PFSK-1 (cell line): ENCODE data around the gene DDI2. TPM values are rescaled to one million over a fixed set of nuclear protein-coding genes. Genes with fewer than 3 reads are reported as not detected.

Source experiments
- FOXP2 ChIP-seq: optimal IDR thresholded peaks from 2 replicates; pipeline ENCODE3; 2011; ENCODE audit warnings: borderline replicate concordance, control low read depth, inconsistent platforms; ENCODE audit not compliant: insufficient read depth; ENCODE audit errors: extremely low read length, extremely low read depth
- POLR2AphosphoS5 ChIP-seq: IDR thresholded peaks from 2 replicates; pipeline ENCODE4 v1.6.1; 2012; ENCODE audit warnings: low read depth, mild to moderate bottlenecking, control low read depth, low read length, moderate library complexity
- REST ChIP-seq, 2 experiments: IDR thresholded peaks; 2 replicates each; pipeline versions ENCODE4 v1.6.1 to v1.8.0; 2011 to 2012; ENCODE audit warnings: low read depth in 2 of 2, low read length in 2 of 2, control low read depth in 1 of 2, inconsistent platforms in 1 of 2, mild to moderate bottlenecking in 1 of 2, moderate library complexity in 1 of 2; ENCODE audit not compliant: insufficient read depth in 1 of 2
- SIN3A ChIP-seq: IDR thresholded peaks from 2 replicates; pipeline ENCODE4 v1.6.1; 2012; ENCODE audit warnings: mild to moderate bottlenecking, low read length, moderate library complexity, borderline replicate concordance; ENCODE audit not compliant: insufficient read depth
- TAF1 ChIP-seq: IDR thresholded peaks from 2 replicates; pipeline ENCODE4 v1.6.1; 2012; ENCODE audit warnings: low read length, control low read depth, borderline replicate concordance; ENCODE audit not compliant: insufficient read depth
- polyA plus RNA-seq: library from polyadenylated mRNA; unstranded; fragments of >200 nt; gene quantifications from one replicate; pipeline ENCODE4 v1.2.1, GENCODE V29; 2012; ENCODE audit warnings: low read depth, missing spikeins; ENCODE audit not compliant: insufficient read length

DDI2 gene
- 6.6 TPM for polyA plus RNA-seq

GRCh38 chr1:15617173-15618076 lies at the start of gene DDI2:
Gene DDI2, plus strand, starts transcription at chr1:15617458. Its CDS starts 213 bp downstream, at chr1:15617671.
- TF ChIP-seq POLR2AphosphoS5 = peak; percentile 74; the same call in 1 of the 2 replicates
- peak; percentile 86 for TF ChIP-seq FOXP2
- peak; percentile 95 for TF ChIP-seq TAF1
- TF ChIP-seq SIN3A = no peak
- TF ChIP-seq REST (IDR thresholded peaks at IDR 0.05; ENCODE audit: insufficient read depth in 1 of 2, low read depth in 2 of 2, low read length in 2 of 2) = peak; percentile 3 to 18; a peak in 1 of 4 replicates

GRCh38 chr1:15568387-15569073 lies 48.7 kb upstream of the DDI2 start:
- TF ChIP-seq SIN3A (no peak), POLR2AphosphoS5 (no peak), REST (IDR thresholded peaks at IDR 0.05; ENCODE audit: insufficient read depth in 1 of 2, low read depth in 2 of 2, low read length in 2 of 2) (no peak), TAF1 (no peak), FOXP2 (no peak)

GRCh38 chr1:15570861-15571260 lies 46.4 kb upstream of the DDI2 start:
- TF ChIP-seq FOXP2 (no peak), TAF1 (no peak), SIN3A (no peak), REST (IDR thresholded peaks at IDR 0.05; ENCODE audit: insufficient read depth in 1 of 2, low read depth in 2 of 2, low read length in 2 of 2) (no peak), POLR2AphosphoS5 (no peak)

GRCh38 chr1:15571266-15571665 lies 46.0 kb upstream of the DDI2 start:
- TF ChIP-seq POLR2AphosphoS5 (no peak), FOXP2 (no peak), REST (IDR thresholded peaks at IDR 0.05; ENCODE audit: insufficient read depth in 1 of 2, low read depth in 2 of 2, low read length in 2 of 2) (no peak)
